Right lobe of liver (tissue), 6 donors: ENCODE data around the gene FAM124B. TPM values are rescaled to one million over a fixed set of nuclear protein-coding genes. Genes with fewer than 3 reads are reported as not detected.

Experiments
- ATAC-seq, 4 donors: fragments of 200-7000 bp; cut with Tn5 transposase; one replicate each; pipeline ENCODE4 v1.9.1; 2020; ENCODE audit warnings: mild to moderate bottlenecking in 4 of 4, moderate library complexity in 4 of 4
- DNase-seq, 3 donors: peaks; one replicate each; pipeline ENCODE4 v3.0.0-alpha.2; 2020
- H3K27ac ChIP-seq, 3 donors: fragments of 200-600 bp; one replicate each; pipeline ENCODE4 v1.8.0; 2022
- H3K27me3 ChIP-seq, 2 donors: fragments of 200-600 bp; one replicate each; pipeline ENCODE4 v1.8.0; 2022
- H3K36me3 ChIP-seq, 4 donors: fragments of 200-600 bp; sonication (generic) in 1 of 4; one replicate each; pipeline versions ENCODE4 v1.5.1 to v1.8.0; 2017 to 2022; ENCODE audit warnings: control low read depth in 1 of 4
- H3K4me1 ChIP-seq, 4 donors: fragments of 200-600 bp; sonication (generic) in 1 of 4; one replicate each; pipeline versions ENCODE4 v1.5.1 to v1.8.0; 2017 to 2022; ENCODE audit warnings: control low read depth in 1 of 4
- H3K4me3 ChIP-seq, 3 donors: fragments of 200-600 bp; one replicate each; pipeline ENCODE4 v1.8.0; 2022
- H3K9me3 ChIP-seq, 4 donors: fragments of 200-600 bp; sonication (generic) in 1 of 4; one replicate each; pipeline versions ENCODE4 v1.5.1 to v1.8.0; 2017 to 2022; ENCODE audit warnings: control low read depth in 1 of 4
- POLR2A ChIP-seq: fragments of 450-650 bp; IDR thresholded peaks from one replicate; pipeline ENCODE4 v1.6.1; 2017; ENCODE audit warnings: antibody characterized with exemption, mild to moderate bottlenecking
- WGBS: methylation state at CpG from one replicate; pipeline ENCODE4 v1.1.6; 2018; ENCODE audit warnings: low coverage, low lambda C conversion rate; ENCODE audit not compliant: insufficient coverage; ENCODE audit errors: missing lambda C conversion rate; 5-methylcytosine and 5-hydroxymethylcytosine counted together
- intact Hi-C, 2 donors: fragments of 100-400 bp; cut with DNase I; formaldehyde crosslinking; loops; one replicate each; pipeline versions ENCODE4 v1.11.2 to v1.14.1; 2022
- total RNA-seq, 6 experiments: library from RNA; depleted of rRNA in 2 of 6; stranded (reverse); fragments of >200 nt in 2 of 6; fragmentation: NEBNext Ultra II Directional in 3 of 6; extraction: Animal tissue kit (Norgen Biotek cat#: 25700) in 3 of 6; gene quantifications; one replicate each; pipeline versions ENCODE4 v1.1.0 to v1.2.4, GENCODE V29; 2016 to 2023
- TF ChIP-seq, protein P1 (sequence below), 4 donors: fragments of 200-600 bp in 3 of 4; fragments of 450-650 bp in 1 of 4; IDR thresholded peaks; one replicate each; pipeline versions ENCODE4 v1.5.1 to v1.8.0; 2016 to 2022; ENCODE audit warnings: antibody characterized with exemption in 4 of 4, mild to moderate bottlenecking in 2 of 4
- donor health status: DM: no; HTN: yes; CAD: no.
- donor health status: DM: no; HTN: no; CAD: no.
- donor health status: DM: no; HTN: no; CAD: no.
- donor health status: DM: no; HTN: yes; CAD: no.
- donor health status: DM: no; HTN: yes; CAD: no.

Gene FAM124B
- total RNA-seq, 6 experiments from 2014 or later: 0.14 to 2.4 (median 0.56) TPM

DNA sequence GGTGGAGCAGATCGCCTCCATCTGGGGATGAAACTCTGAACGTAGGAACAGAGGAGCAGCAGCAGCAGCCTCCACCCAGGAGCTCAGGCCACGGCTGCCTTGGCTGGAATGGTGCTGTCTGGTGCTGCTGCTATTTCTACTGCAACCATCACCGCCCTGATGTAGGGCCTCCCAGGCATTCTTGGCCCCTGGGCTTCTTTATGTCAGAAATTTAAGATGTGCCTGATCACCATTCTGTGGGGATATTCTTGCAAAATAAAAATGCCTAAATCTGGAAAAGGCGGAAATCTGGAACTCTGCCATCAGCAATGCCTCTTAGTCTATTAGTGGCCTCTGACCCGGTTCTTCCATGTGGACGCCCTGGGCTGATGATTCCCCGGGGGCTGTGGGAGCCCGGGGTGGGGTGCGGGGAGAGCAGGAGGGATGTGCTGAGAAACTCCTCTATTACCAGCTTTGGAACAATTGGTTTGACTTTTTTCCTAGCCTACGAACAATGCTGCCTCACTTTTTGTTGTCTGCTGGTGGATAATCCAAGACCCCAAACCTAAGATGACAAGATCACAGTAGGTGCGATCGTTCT, 47.2 kb downstream of the FAM124B start:
- intact Hi-C loops: loop anchor here (5.0 kb wide), 1 partner anchor 293 kb away; no protein-coding TSS in a partner anchor
- H3K9me3 ChIP-seq: no peaks in the 10 kb centered on the region
- no peaks in the 10 kb centered on the region for H3K27me3 ChIP-seq
- H3K4me3 ChIP-seq: no peak overlapping the region
- WGBS: 57% methylated on average over 12 of the region's 13 CpGs
- ATAC-seq (no peak), DNase-seq (no peak)
- no peaks in the 10 kb centered on the region for H3K4me1 ChIP-seq
- TF ChIP-seq, protein P1, sequence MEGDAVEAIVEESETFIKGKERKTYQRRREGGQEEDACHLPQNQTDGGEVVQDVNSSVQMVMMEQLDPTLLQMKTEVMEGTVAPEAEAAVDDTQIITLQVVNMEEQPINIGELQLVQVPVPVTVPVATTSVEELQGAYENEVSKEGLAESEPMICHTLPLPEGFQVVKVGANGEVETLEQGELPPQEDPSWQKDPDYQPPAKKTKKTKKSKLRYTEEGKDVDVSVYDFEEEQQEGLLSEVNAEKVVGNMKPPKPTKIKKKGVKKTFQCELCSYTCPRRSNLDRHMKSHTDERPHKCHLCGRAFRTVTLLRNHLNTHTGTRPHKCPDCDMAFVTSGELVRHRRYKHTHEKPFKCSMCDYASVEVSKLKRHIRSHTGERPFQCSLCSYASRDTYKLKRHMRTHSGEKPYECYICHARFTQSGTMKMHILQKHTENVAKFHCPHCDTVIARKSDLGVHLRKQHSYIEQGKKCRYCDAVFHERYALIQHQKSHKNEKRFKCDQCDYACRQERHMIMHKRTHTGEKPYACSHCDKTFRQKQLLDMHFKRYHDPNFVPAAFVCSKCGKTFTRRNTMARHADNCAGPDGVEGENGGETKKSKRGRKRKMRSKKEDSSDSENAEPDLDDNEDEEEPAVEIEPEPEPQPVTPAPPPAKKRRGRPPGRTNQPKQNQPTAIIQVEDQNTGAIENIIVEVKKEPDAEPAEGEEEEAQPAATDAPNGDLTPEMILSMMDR (IDR thresholded peaks at IDR 0.05): no peak
- no peak for TF ChIP-seq POLR2A
- no peaks in the 10 kb centered on the region for H3K36me3 ChIP-seq
- H3K27ac ChIP-seq: no peak overlapping the region

DNA sequence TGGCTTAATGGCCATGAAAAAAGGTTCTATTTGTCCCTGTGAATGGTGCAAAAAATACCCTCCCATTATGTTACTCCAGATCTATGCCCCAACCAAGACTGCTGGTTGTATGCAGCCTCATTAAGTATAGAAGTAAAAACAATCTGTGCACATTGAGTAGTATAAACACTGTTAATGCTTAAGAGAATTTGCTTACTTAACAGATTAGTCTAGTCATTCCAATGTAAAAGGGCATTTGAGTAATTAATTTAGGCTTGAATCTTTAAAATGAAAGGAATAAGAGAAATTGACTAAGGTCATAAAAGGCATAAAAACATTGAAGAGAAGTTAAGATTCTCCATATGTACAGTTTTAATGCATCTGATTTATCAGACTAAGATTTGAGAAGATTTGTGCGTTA, 51.2 kb downstream of the FAM124B start:
- 100% methylated on average over 1 of the region's 1 CpG for WGBS

DNA sequence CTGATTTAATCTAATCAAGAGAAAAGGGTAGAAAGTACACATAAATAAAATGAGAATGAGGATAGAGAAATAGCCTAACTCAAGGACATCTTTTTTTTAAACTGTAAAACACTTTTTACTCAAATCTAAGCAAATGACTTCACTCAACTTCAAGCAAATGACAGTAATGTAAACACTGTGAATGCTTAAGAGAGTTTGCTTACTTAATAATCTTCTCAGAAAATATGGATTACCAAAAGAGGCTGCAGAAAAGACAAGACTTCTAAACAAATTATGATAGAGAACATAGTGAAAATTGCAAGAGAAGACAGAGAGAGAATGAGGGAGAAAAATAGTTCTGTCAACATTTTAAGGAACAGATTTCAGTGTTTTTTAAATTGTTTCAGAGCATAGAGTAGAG, 52.5 kb downstream of the FAM124B start:
- TF ChIP-seq, protein P1 (IDR thresholded peaks at IDR 0.05): no peak
- no peak for TF ChIP-seq POLR2A

More for the DNA sequence above, 51.2 kb downstream of the FAM124B start:
- H3K9me3 ChIP-seq: no peaks in the 10 kb centered on the region
- no peaks in the 10 kb centered on the region for H3K4me1 ChIP-seq
- H3K27me3 ChIP-seq: no peaks in the 10 kb centered on the region
- no peak overlapping the region for H3K4me3 ChIP-seq
- TF ChIP-seq POLR2A: no peak
- TF ChIP-seq, protein P1 (IDR thresholded peaks at IDR 0.05): no peak
- ATAC-seq (no peak), DNase-seq (no peak)
- H3K27ac ChIP-seq: no peak overlapping the region
- intact Hi-C loops: no loop called here
- H3K36me3 ChIP-seq: no peaks in the 10 kb centered on the region

DNA sequence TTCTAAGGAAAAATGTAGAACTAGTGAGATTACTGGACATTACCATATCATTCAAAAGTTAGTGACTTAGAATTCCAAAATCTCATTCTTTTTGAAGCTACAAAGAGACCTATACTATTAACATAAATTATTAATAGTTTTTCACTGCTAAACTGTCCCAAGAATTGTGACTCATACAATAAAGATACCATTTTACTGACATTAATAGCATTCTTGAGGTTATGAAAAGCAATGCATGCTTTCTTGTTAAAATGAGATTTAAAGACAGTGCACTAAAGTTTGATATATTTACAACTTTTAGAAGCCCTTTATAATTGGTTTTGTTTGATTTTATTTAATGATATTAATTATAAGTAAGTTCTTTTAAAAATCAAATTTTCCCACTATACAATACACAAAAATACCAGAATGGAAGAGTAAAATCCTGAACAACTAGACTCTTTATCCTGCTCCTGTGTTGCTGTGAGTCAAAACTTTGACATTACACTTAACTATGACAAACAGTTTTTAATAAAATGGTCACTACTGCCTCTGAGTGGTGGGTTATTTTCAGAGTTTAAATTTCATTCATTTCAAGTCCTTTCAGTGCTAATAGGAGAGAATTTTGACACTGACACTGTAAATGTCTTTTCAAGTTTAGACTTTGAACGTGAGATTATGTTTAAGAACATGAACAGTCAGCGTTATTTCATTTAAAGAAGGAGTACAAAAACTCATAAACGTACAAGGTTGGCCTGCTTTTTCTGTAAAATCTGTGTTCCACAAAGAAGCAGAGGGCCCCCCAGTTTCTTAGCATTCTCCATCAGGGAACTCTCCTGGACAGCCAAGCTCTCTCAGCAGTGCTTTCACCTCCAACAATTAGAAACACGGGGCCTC, 54.5 kb downstream of the FAM124B start:
- Histone ChIP-seq H3K4me1 (no peaks in the 10 kb centered on the region), H3K27ac (no peak overlapping the region), H3K36me3 (no peaks in the 10 kb centered on the region), H3K9me3 (no peaks in the 10 kb centered on the region), H3K4me3 (no peak overlapping the region), H3K27me3 (no peaks in the 10 kb centered on the region)
- WGBS: 65% methylated on average over 3 of the region's 4 CpGs
- no peak for ATAC-seq
- intact Hi-C loops: no loop called here
- TF ChIP-seq, protein P1 (IDR thresholded peaks at IDR 0.05): no peak
- TF ChIP-seq POLR2A: no peak
- no peak for DNase-seq

More for the DNA sequence above, 52.5 kb downstream of the FAM124B start:
- H3K27ac ChIP-seq: no peak overlapping the region
- H3K9me3 ChIP-seq: no peaks in the 10 kb centered on the region
- ATAC-seq (no peak), DNase-seq (no peak)
- H3K27me3 ChIP-seq: no peaks in the 10 kb centered on the region
- no peak overlapping the region for H3K4me3 ChIP-seq
- H3K4me1 ChIP-seq: no peaks in the 10 kb centered on the region
- no peaks in the 10 kb centered on the region for H3K36me3 ChIP-seq
- intact Hi-C loops: no loop called here
